Mucosa of stomach (tissue), 1 donor: Measurements from ENCODE around the gene GRIN1.

Source experiments
- H3K27me3 ChIP-seq: one replicate; pipeline ENCODE4 v1.7.0; 2013; ENCODE audit warnings: mild to moderate bottlenecking, low read length; ENCODE audit not compliant: control insufficient read depth, insufficient read depth
- H3K36me3 ChIP-seq: one replicate; pipeline ENCODE4 v1.7.0; 2013; ENCODE audit warnings: low read length; ENCODE audit not compliant: control insufficient read depth, insufficient read depth
- H3K4me1 ChIP-seq: one replicate; pipeline ENCODE4 v1.7.0; 2013; ENCODE audit warnings: mild to moderate bottlenecking, low read length; ENCODE audit not compliant: control insufficient read depth, insufficient read depth
- H3K4me3 ChIP-seq: one replicate; pipeline ENCODE4 v1.7.0; 2013; ENCODE audit warnings: low read length
- H3K9ac ChIP-seq: one replicate; pipeline ENCODE4 v1.7.0; 2013; ENCODE audit warnings: mild to moderate bottlenecking, low read length, moderate library complexity
- H3K9me3 ChIP-seq: one replicate; pipeline ENCODE4 v1.7.0; 2013; ENCODE audit warnings: mild to moderate bottlenecking, low read length, moderate library complexity; ENCODE audit not compliant: control insufficient read depth
- donor health status: Pancreatic carcinoma.

The GRIN1 gene

DNA sequence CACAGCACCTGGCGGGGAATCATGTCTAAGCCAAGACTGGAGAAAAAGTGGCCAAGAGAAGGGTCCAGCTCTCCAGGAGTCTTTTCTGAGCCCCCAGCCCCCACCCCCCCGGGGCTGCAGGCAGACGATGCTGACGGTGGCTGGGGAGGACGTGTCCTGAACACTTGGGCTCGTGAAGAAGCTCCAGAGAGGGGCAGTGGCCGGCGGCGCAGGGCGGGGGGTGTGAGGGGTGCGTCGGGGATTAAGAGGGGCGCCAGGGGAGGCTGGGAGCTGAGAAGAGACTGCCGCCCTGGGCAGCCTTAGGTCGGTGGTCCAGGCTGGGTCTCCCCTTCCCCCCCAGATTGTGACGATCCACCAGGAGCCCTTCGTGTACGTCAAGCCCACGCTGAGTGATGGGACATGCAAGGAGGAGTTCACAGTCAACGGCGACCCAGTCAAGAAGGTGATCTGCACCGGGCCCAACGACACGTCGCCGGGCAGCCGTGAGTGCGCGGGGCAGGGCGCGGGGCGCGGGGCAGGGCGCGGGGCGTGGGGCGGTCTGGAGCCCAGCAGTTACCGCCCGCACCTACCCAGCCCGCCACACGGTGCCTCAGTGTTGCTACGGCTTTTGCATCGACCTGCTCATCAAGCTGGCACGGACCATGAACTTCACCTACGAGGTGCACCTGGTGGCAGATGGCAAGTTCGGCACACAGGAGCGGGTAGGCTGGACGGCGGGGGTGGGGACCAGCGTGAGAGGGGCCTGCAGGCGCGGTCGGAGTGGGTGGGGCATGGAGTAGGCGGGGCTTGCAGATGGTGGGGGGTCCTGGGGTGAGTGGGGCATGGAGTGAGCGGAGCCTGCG, 22.0 kb downstream of the GRIN1 start:
- H3K4me1 ChIP-seq = peaks cover 19% of the 10 kb centered on the region
- H3K9ac ChIP-seq = no peak overlapping the region
- H3K36me3 ChIP-seq = no peaks in the 10 kb centered on the region
- H3K4me3 ChIP-seq = no peak overlapping the region
- peaks cover 92% of the 10 kb centered on the region for H3K27me3 ChIP-seq
- H3K9me3 ChIP-seq = no peaks in the 10 kb centered on the region

DNA sequence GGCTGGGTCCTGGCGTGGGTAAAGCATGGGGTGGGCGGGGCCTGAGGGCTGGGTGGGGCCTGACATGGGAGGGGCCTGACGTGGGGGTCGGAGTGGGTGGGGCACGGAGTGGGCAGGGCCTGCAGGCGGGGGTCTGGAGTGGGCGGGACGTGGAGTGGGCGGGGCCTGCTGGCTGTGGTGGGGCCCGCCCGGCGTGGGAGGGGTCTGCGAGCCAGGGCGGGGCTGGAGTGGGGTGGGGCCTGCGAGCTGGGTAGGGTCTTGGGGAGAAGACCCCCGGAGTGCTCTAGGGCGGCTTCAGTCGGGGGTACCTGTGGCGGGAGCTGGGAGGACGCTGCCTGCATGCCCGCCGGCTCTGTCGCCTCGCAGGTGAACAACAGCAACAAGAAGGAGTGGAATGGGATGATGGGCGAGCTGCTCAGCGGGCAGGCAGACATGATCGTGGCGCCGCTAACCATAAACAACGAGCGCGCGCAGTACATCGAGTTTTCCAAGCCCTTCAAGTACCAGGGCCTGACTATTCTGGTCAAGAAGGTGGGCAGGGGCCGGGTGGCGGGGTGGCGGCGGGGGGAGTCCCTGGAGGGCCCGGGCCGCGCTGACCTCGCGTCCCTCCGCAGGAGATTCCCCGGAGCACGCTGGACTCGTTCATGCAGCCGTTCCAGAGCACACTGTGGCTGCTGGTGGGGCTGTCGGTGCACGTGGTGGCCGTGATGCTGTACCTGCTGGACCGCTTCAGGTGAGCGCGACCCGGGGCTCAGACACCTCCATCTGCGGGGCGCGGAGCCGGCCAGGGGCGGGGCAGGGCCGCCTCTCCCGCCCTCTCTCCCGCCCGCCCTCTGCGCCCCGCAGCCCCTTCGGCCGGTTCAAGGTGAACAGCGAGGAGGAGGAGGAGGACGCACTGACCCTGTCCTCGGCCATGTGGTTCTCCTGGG, 22.9 kb downstream of the GRIN1 start:
- H3K9ac ChIP-seq = no peak overlapping the region
- H3K27me3 ChIP-seq = peaks cover 92% of the 10 kb centered on the region
- peaks cover 19% of the 10 kb centered on the region for H3K4me1 ChIP-seq
- H3K36me3 ChIP-seq = no peaks in the 10 kb centered on the region
- H3K4me3 ChIP-seq = no peak overlapping the region
- no peaks in the 10 kb centered on the region for H3K9me3 ChIP-seq

DNA sequence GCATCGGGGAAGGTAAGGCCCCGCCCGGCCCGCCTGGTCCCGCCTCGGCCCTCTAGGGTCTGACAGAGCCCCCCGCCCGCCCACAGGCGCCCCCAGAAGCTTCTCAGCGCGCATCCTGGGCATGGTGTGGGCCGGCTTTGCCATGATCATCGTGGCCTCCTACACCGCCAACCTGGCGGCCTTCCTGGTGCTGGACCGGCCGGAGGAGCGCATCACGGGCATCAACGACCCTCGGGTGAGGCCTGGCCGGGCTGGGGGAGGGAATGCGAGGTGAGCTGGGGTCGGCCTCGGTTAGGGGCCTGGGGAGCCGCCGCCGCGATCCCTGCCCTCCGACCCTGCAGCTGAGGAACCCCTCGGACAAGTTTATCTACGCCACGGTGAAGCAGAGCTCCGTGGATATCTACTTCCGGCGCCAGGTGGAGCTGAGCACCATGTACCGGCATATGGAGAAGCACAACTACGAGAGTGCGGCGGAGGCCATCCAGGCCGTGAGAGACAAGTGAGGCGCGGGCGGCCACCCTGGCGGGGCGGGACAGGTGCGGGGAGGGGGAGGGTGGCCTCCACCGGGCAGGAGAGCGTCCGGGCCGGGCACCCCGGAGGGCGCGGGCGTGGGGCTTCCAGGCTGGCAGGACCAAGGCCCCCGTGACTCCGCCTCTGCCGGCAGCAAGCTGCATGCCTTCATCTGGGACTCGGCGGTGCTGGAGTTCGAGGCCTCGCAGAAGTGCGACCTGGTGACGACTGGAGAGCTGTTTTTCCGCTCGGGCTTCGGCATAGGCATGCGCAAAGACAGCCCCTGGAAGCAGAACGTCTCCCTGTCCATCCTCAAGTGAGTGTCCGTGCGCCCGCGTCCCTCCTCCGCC, 23.8 kb downstream of the GRIN1 start:
- no peaks in the 10 kb centered on the region for H3K36me3 ChIP-seq
- H3K4me1 ChIP-seq = peaks cover 11% of the 10 kb centered on the region
- peaks cover 94% of the 10 kb centered on the region for H3K27me3 ChIP-seq
- no peak overlapping the region for H3K4me3 ChIP-seq
- H3K9me3 ChIP-seq = no peaks in the 10 kb centered on the region
- H3K9ac ChIP-seq = no peak overlapping the region

DNA sequence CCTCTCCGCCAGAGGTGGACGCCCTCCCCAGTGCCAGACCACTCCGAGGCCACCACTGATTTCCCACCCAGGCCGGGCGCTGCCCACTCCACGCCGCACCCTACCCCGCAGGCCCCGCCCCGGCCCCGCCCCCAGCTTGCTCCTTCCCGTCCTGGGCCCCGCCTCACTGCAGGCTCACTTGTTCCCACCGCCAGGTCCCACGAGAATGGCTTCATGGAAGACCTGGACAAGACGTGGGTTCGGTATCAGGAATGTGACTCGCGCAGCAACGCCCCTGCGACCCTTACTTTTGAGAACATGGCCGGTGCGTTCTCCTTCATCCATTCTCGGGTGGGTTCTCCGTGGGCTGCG, 24.4 kb downstream of the GRIN1 start:
- peaks cover 93% of the 10 kb centered on the region for H3K27me3 ChIP-seq
- H3K4me1 ChIP-seq = peaks cover 15% of the 10 kb centered on the region
- H3K9ac ChIP-seq = no peak overlapping the region
- no peak overlapping the region for H3K4me3 ChIP-seq
- no peaks in the 10 kb centered on the region for H3K9me3 ChIP-seq
- H3K36me3 ChIP-seq = no peaks in the 10 kb centered on the region

- no peaks in the 10 kb centered on the region for H3K9me3 ChIP-seq
- no peaks in the 10 kb centered on the region for H3K36me3 ChIP-seq
- H3K9ac ChIP-seq = no peak overlapping the region
- no peak overlapping the region for H3K4me3 ChIP-seq
- peaks cover 88% of the 10 kb centered on the region for H3K27me3 ChIP-seq
- peaks cover 15% of the 10 kb centered on the region for H3K4me1 ChIP-seq
Observed at GRCh38 chr9:137163805-137164204, 24.9 kb downstream of the GRIN1 start.

GRCh38 chr9:137164370-137165249, 25.7 kb downstream of the GRIN1 start:
- no peak overlapping the region for H3K9ac ChIP-seq
- no peaks in the 10 kb centered on the region for H3K36me3 ChIP-seq
- peaks cover 22% of the 10 kb centered on the region for H3K4me1 ChIP-seq
- H3K4me3 ChIP-seq = no peak overlapping the region
- H3K9me3 ChIP-seq = no peaks in the 10 kb centered on the region
- peaks cover 85% of the 10 kb centered on the region for H3K27me3 ChIP-seq

- no peak overlapping the region for H3K4me3 ChIP-seq
- H3K4me1 ChIP-seq = peaks cover 30% of the 10 kb centered on the region
- H3K36me3 ChIP-seq = no peaks in the 10 kb centered on the region
- peaks cover 84% of the 10 kb centered on the region for H3K27me3 ChIP-seq
- no peak overlapping the region for H3K9ac ChIP-seq
- H3K9me3 ChIP-seq = no peaks in the 10 kb centered on the region
Observed at GRCh38 chr9:137165250-137165836, 26.4 kb downstream of the GRIN1 start.

DNA sequence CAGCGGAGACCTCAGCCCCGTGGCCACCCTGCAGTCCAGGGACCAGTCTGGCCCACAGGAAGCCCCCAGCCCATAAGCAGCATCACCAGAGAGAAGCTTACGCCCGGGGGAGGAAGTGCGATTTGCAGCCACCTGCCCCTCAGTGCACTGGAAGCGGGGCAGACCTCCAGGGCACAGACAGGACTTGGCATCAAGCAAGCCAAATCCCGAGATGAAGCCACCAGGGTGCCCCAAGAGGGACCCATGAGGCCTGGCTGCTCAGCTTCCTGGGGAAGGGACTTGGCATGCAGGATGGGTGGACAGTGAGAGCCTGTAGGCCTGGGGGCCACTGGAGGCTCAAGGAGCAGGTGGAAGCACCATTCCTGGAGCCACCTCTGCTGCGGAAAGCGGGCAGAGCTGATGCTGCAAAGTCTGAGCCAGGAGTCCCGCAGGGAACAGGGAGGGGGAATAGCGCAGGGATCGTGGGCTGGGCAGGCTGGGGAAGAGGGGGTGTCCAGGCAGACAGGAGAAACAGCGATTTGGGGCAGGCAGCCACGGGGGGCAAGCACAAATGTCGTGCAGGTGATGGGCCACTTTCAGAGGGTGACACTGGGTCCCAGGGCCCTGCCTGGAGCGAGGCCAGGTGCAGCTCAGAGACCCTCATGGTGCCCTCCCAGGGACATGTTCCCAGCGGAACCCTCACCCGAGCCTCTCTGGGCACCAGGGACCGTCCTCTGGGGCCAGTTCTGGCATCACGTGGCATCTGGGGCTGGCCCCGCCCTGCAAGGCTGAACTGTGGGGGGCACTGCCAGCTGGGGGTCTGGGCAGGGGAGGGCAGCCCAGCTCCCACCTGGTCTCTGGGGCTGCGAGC, 27.7 kb downstream of the GRIN1 start:
- peaks cover 31% of the 10 kb centered on the region for H3K4me1 ChIP-seq
- H3K9me3 ChIP-seq = no peaks in the 10 kb centered on the region
- H3K9ac ChIP-seq = no peak overlapping the region
- no peaks in the 10 kb centered on the region for H3K36me3 ChIP-seq
- H3K27me3 ChIP-seq = peaks cover 86% of the 10 kb centered on the region
- no peak overlapping the region for H3K4me3 ChIP-seq

DNA sequence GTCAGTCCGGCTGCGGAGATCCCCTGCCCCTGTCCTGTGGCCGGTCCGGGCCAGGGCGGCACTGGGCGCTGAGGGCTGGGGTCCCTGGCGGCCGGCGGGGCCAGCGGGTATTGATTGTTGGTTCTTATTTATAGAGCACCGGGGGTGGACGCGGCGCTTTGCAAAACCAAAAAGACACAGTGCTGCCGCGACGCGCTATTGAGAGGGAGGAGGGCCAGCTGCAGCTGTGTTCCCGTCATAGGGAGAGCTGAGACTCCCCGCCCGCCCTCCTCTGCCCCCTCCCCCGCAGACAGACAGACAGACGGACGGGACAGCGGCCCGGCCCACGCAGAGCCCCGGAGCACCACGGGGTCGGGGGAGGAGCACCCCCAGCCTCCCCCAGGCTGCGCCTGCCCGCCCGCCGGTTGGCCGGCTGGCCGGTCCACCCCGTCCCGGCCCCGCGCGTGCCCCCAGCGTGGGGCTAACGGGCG, 28.4 kb downstream of the GRIN1 start:
- H3K4me3 ChIP-seq = no peak overlapping the region
- no peaks in the 10 kb centered on the region for H3K9me3 ChIP-seq
- H3K27me3 ChIP-seq = peaks cover 86% of the 10 kb centered on the region
- H3K36me3 ChIP-seq = no peaks in the 10 kb centered on the region
- H3K4me1 ChIP-seq = peaks cover 32% of the 10 kb centered on the region
- no peak overlapping the region for H3K9ac ChIP-seq
